Mammary epithelial cell (primary cell): ENCODE measurements around the gene BSN.

Experiments used
- CTCF ChIP-seq, 2 donors: IDR thresholded peaks in 1 of 2; conservative IDR thresholded peaks in 1 of 2; 2 replicates each; pipeline ENCODE4 v1.5.1; 2011 to 2012; ENCODE audit warnings: inconsistent platforms in 2 of 2, low read length in 2 of 2, mild to moderate bottlenecking in 2 of 2, control low read depth in 1 of 2, low read depth in 1 of 2; ENCODE audit not compliant: insufficient read depth in 1 of 2; ENCODE audit errors: extremely low read depth in 1 of 2
- EZH2 ChIP-seq: IDR thresholded peaks from 2 replicates; pipeline ENCODE4 v1.6.1; 2012; ENCODE audit warnings: low read length, inconsistent platforms, borderline replicate concordance

GRCh38 chr3:49636883-49637609 is 82.8 kb downstream of the BSN start:
- TF ChIP-seq CTCF (conservative IDR thresholded peaks at IDR 0.05 in 1 of 2, IDR thresholded peaks at IDR 0.05 in 1 of 2; ENCODE audit: extremely low read depth in 1 of 2, insufficient read depth in 1 of 2, low read depth in 1 of 2, low read length in 2 of 2) (no peak), EZH2 (no peak)
